ENCODE results near the gene CDC42BPA. TPM values are rescaled to one million over a fixed set of nuclear protein-coding genes. Genes with fewer than 3 reads are reported as not detected.
A peak's percentile ranks its signal among the peaks of the same experiment; 100 is the strongest.

Gene CDC42BPA
- total and polyA plus RNA-seq, 9 of the 15 experiments (the other 6 are each of a cell fraction or from before 2014, with no cell fraction given): 8.0 to 77.5 (median 52.1) TPM

DNA sequence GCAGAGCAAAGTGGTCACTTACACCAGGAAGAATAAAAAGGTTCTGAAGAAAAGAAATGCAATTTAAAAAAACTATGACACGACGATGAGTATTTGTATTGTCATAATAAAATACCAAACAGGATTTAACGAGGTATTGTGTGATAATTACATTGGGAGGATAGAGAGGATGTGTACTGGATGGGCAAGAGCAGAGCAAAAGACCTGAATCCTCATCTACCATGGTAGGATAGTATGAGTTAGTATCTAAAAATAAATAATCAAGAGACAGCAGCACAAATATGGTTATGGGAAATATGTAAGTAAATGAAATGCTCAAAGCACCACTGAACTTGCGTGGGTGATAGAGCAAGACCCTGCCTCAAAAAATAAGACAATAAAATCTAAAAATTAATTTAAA lies 162.6 kb downstream of the CDC42BPA start:
- in situ Hi-C loops (cut with MboI) (no loop called here), intact Hi-C loops (cut with micrococcal nuclease) (no loop called here)
- H3K27me3 ChIP-seq (ENCODE audit: control insufficient read depth in 2 of 2, insufficient read depth in 2 of 2, low read length in 2 of 2): no peaks in the 10 kb centered on the region
- no peak for DNase-seq (ENCODE audit: extremely low read depth in 1 of 4, low spot score in 3 of 4)
- ATAC-seq: peak; percentile 22; the same call in 1 of the 3 replicates
- no peaks in the 10 kb centered on the region for H3K9me1 ChIP-seq (ENCODE audit: control insufficient read depth, insufficient read depth, low read length)
- peaks cover 33% of the 10 kb centered on the region for H3K79me2 ChIP-seq (ENCODE audit: control insufficient read depth, insufficient read depth, low read length)
- peaks cover 24% of the 10 kb centered on the region for H3K36me3 ChIP-seq (ENCODE audit: control insufficient read depth, insufficient read depth, low read length)
- H3K4me3 ChIP-seq: no peak overlapping the region
- no peak overlapping the region for H2AFZ ChIP-seq (ENCODE audit: low read depth, low read length)
- H3K9ac ChIP-seq (ENCODE audit: insufficient read depth in 1 of 2, low read depth in 2 of 2, low read length in 2 of 2): no peak overlapping the region
- 88% methylated on average over 4 of the region's 4 CpGs for WGBS (ENCODE audit: insufficient coverage, low coverage, missing lambda C conversion rate)
- H3K4me1 ChIP-seq (replicated peaks in 1 of 2; ENCODE audit: control insufficient read depth in 2 of 2, insufficient read depth in 2 of 2, low read length in 2 of 2): no peaks in the 10 kb centered on the region
- ChIA-PET POLR2A (no interaction called here), CTCF (ENCODE audit: low intra/inter-chr PET ratio) (no interaction called here)
- H3K4me2 ChIP-seq (ENCODE audit: insufficient read depth, low read length): no peak overlapping the region
- no peak overlapping the region for H3K27ac ChIP-seq (ENCODE audit: extremely low read depth, low read depth, low read length)
- BruUV-seq (replicated peaks): no TSS peak
- no peaks in the 10 kb centered on the region for H3K9me3 ChIP-seq (replicated peaks; ENCODE audit: control insufficient read depth, insufficient read depth, low read depth, low read length)
- no peaks in the 10 kb centered on the region for H4K20me1 ChIP-seq (replicated peaks; ENCODE audit: control insufficient read depth, insufficient read depth, low read length)
- no peak for FAIRE-seq
- TF ChIP-seq SMARCB1 (IDR thresholded peaks at IDR 0.05; ENCODE audit: insufficient read length, low read depth) (no peak), HNRNPH1 (optimal IDR thresholded peaks at IDR 0.05; ENCODE audit: low read depth, low read length) (no peak), NONO (IDR thresholded peaks at IDR 0.05; ENCODE audit: low read depth in 2 of 2, low read length in 1 of 2) (no peak), KLF16 (IDR thresholded peaks at IDR 0.05) (no peak), NBN (IDR thresholded peaks at IDR 0.05; ENCODE audit: low read depth) (no peak), CHD1 (IDR thresholded peaks at IDR 0.05; ENCODE audit: low read length) (no peak), KDM5B (IDR thresholded peaks at IDR 0.05; ENCODE audit: insufficient replicate concordance, low read depth, low read length) (no peak), POU5F1 (IDR thresholded peaks at IDR 0.05; ENCODE audit: borderline replicate concordance, low read depth, low read length, partially characterized antibody) (no peak), POLR3G (IDR thresholded peaks at IDR 0.05; ENCODE audit: extremely low read depth, insufficient read length, insufficient replicate concordance) (no peak), ETS2 (tag; IDR thresholded peaks at IDR 0.05; ENCODE audit: borderline replicate concordance, poor library complexity, severe bottlenecking) (no peak)
- TF ChIP-seq, protein P1, sequence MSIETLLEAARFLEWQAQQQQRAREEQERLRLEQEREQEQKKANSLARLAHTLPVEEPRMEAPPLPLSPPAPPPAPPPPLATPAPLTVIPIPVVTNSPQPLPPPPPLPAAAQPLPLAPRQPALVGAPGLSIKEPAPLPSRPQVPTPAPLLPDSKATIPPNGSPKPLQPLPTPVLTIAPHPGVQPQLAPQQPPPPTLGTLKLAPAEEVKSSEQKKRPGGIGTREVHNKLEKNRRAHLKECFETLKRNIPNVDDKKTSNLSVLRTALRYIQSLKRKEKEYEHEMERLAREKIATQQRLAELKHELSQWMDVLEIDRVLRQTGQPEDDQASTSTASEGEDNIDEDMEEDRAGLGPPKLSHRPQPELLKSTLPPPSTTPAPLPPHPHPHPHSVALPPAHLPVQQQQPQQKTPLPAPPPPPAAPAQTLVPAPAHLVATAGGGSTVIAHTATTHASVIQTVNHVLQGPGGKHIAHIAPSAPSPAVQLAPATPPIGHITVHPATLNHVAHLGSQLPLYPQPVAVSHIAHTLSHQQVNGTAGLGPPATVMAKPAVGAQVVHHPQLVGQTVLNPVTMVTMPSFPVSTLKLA (conservative IDR thresholded peaks at IDR 0.05): no peak
- TF ChIP-seq, protein P2, sequence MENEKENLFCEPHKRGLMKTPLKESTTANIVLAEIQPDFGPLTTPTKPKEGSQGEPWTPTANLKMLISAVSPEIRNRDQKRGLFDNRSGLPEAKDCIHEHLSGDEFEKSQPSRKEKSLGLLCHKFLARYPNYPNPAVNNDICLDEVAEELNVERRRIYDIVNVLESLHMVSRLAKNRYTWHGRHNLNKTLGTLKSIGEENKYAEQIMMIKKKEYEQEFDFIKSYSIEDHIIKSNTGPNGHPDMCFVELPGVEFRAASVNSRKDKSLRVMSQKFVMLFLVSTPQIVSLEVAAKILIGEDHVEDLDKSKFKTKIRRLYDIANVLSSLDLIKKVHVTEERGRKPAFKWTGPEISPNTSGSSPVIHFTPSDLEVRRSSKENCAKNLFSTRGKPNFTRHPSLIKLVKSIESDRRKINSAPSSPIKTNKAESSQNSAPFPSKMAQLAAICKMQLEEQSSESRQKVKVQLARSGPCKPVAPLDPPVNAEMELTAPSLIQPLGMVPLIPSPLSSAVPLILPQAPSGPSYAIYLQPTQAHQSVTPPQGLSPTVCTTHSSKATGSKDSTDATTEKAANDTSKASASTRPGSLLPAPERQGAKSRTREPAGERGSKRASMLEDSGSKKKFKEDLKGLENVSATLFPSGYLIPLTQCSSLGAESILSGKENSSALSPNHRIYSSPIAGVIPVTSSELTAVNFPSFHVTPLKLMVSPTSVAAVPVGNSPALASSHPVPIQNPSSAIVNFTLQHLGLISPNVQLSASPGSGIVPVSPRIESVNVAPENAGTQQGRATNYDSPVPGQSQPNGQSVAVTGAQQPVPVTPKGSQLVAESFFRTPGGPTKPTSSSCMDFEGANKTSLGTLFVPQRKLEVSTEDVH (IDR thresholded peaks at IDR 0.05; ENCODE audit: low read depth, partially characterized antibody): no peak
